GM13976 (cell line): ENCODE measurements around the gene SCUBE2.

Experiments used
- DNase-seq: peaks from one replicate; pipeline ENCODE4 v3.0.0; 2012; ENCODE audit warnings: low spot score
- in situ Hi-C: fragments of 300-500 bp; cut with MboI; formaldehyde crosslinking; loops from one replicate; pipeline ENCODE4 v1.12.0; 2022; ENCODE audit warnings: low sequenced_read_pairs, mixed read lengths, inconsistent platforms; ENCODE audit not compliant: unreplicated experiment
- TF ChIP-seq, protein P1 (sequence below): IDR thresholded peaks from 2 replicates; pipeline ENCODE4 v1.5.1; 2012; ENCODE audit warnings: borderline replicate concordance, mild to moderate bottlenecking; ENCODE audit not compliant: insufficient read depth; ENCODE audit errors: extremely low read depth, missing control alignments, control extremely low read depth

The SCUBE2 gene

GRCh38 chr11:9025101-9025850 is 66.1 kb downstream of the SCUBE2 start:
- TF ChIP-seq, protein P1, sequence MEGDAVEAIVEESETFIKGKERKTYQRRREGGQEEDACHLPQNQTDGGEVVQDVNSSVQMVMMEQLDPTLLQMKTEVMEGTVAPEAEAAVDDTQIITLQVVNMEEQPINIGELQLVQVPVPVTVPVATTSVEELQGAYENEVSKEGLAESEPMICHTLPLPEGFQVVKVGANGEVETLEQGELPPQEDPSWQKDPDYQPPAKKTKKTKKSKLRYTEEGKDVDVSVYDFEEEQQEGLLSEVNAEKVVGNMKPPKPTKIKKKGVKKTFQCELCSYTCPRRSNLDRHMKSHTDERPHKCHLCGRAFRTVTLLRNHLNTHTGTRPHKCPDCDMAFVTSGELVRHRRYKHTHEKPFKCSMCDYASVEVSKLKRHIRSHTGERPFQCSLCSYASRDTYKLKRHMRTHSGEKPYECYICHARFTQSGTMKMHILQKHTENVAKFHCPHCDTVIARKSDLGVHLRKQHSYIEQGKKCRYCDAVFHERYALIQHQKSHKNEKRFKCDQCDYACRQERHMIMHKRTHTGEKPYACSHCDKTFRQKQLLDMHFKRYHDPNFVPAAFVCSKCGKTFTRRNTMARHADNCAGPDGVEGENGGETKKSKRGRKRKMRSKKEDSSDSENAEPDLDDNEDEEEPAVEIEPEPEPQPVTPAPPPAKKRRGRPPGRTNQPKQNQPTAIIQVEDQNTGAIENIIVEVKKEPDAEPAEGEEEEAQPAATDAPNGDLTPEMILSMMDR, result no peak
- DNase-seq, result no peak
- in situ Hi-C loops, result no loop called here

GRCh38 chr11:9022961-9023680 is 68.3 kb downstream of the SCUBE2 start:
- TF ChIP-seq, protein P1, result no peak
- in situ Hi-C loops, result no loop called here
- no peak for DNase-seq

DNA sequence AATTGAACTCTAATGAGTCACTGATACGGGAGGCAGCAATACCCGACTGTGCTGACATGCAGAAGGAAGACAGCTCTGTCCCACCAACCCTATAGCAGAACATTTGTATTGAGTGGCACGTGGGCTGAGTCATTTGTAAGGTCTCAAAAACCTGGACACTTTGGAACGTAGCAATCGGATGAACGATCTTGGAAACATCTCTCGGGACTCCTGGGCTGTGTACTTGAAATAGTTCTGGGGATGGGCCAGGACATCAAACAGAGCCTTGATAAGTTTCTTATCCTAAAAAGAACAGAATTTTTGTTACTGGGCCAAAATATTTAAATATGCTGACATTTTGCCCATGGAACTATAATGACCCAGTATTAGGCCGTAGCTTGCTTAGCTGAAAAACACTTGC is 70.5 kb downstream of the SCUBE2 start:
- no peak for DNase-seq
- TF ChIP-seq, protein P1, result no peak
- in situ Hi-C loops, result no loop called here

DNA sequence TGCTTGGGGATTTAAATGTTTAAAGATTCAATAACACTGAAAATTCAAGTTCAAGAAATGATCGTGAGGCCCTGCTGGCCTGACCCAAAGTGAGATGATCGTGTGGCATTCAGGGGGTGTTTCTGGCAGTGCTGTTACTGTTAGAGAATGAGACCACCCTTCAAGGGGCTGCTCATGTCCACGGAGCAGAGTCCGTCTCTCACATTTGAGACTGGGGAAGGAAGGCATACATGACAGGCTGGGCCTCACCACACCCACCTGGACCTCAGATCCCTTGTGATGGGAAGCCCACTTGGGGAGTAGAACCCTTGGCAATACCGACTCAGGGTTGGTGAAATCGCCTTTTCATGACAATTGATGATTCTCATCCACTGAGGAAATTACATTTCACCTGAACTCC is 71.5 kb downstream of the SCUBE2 start:
- TF ChIP-seq, protein P1, result no peak
- in situ Hi-C loops, result no loop called here
- DNase-seq, result no peak

DNA sequence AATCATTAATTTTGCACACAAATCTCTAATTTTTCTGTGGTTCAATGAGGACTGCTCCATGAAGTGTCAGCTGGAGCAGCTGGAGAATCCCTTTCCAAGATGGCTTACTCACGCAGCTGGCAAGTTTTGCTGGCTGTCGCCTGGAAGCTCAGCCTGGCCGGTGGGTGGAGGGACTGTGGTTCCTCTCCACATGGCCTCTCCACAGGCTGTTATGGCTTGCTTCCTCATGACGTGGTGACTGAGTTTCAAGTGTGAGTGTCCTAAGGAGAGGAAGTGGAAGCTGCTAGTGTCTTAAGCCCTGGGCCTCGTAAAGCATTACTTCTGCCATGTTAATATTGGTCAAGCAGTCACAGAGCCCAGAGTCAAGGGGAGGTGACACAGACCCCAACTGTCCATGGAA is 73.6 kb downstream of the SCUBE2 start:
- no peak for DNase-seq
- TF ChIP-seq, protein P1, result no peak
- in situ Hi-C loops, result no loop called here

DNA sequence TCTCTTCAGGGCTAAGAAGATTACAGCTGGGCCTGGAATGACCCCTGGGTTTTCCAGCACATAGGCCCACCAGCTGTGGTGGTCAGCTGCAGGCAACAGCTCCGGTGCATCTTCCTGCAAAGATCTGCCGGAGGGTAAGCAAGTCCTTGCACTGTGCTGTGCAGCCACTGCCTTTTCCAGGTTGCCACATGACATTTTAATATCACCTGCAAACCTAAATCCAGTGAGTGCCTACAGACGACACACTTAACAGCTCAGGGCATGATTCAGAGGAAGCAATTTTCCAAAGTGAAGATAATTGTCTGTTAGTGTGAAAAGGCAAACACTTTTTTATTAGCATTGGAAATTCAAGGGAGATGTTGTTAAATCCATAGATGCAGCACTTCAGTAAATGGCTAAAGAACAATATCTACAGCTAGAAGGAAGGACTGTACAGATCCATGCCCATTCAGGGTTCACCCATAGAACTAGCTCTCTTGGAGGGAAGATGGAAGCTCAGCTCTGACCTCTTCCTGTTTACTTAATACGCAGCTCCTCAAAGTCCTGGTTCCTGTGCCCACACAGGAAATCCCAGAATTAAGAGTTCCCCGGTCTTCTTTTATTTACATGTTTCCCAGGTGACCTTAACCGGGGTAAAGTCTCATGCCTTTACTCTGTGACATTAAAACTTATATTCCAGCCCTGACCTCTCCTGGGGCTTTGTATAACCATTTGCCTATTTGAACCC is 74.3 kb downstream of the SCUBE2 start:
- TF ChIP-seq, protein P1, result no peak
- no peak for DNase-seq
- in situ Hi-C loops, result no loop called here
